ENCODE measurements around the gene ELK3.

GRCh38 chr12:96177013-96177412 is 17.2 kb upstream of the ELK3 start:
- TF ChIP-seq, protein P1, sequence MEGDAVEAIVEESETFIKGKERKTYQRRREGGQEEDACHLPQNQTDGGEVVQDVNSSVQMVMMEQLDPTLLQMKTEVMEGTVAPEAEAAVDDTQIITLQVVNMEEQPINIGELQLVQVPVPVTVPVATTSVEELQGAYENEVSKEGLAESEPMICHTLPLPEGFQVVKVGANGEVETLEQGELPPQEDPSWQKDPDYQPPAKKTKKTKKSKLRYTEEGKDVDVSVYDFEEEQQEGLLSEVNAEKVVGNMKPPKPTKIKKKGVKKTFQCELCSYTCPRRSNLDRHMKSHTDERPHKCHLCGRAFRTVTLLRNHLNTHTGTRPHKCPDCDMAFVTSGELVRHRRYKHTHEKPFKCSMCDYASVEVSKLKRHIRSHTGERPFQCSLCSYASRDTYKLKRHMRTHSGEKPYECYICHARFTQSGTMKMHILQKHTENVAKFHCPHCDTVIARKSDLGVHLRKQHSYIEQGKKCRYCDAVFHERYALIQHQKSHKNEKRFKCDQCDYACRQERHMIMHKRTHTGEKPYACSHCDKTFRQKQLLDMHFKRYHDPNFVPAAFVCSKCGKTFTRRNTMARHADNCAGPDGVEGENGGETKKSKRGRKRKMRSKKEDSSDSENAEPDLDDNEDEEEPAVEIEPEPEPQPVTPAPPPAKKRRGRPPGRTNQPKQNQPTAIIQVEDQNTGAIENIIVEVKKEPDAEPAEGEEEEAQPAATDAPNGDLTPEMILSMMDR (IDR thresholded peaks at IDR 0.05): no peak
- TF ChIP-seq POLR2A (IDR thresholded peaks at IDR 0.05) (no peak), EP300 (IDR thresholded peaks at IDR 0.05) (no peak), POLR2AphosphoS5 (IDR thresholded peaks at IDR 0.05) (no peak)

Data from stomach (tissue), 4 donors.